ENCODE results near the gene GAGE13. TPM values are rescaled to one million over a fixed set of nuclear protein-coding genes. Genes with fewer than 3 reads are reported as not detected.
"Not testable (repeated sequence)": the region's sequence is repeated elsewhere in the genome, so short reads cannot be mapped to it uniquely, and the experiment has no call there.

GAGE13 gene, protein sequence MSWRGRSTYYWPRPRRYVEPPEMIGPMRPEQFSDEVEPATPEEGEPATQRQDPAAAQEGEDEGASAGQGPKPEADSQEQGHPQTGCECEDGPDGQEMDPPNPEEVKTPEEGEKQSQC
- total RNA-seq (not detected), polyA plus RNA-seq (not detected)

DNA sequence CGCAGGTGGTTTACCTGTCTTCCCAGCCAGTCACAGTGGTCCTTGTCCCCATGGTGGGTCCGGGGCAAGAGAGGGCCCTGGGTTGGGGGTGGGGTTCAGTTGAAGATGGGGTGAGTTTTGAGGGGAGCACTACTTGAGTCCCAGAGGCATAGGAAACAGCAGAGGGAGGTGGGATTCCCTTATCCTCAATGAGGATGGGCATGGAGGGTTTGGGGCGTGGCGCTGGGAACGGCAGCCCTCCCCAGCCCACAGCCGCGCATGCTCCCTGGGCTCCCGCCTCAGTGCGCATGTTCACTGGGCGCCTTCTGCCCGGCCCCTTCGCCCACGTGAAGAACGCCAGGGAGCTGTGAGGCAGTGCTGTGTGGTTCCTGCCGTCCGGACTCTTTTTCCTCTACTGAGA lies at the start of gene GAGE13:
Gene GAGE13 (plus strand): TSS at position 301 of the 400 bp plus-strand sequence. CDS start 1,156 bp downstream, outside the sequence.
- not testable (repeated sequence) for H3K9me3 Mint-ChIP-seq; H3K4me3 Mint-ChIP-seq; H3K27ac ChIP-seq (ENCODE audit: insufficient read depth, low read length, poor library complexity, severe bottlenecking); H3K36me3 Mint-ChIP-seq; DNase-seq; H3K4me3 ChIP-seq (ENCODE audit: low read depth, low read length); H3K36me3 ChIP-seq (ENCODE audit: control insufficient read depth, insufficient read depth, low read length); H3K27me3 ChIP-seq (ENCODE audit: control insufficient read depth, insufficient read depth, low read length); ATAC-seq (ENCODE audit: low read depth in 2 of 2); H3K4me1 Mint-ChIP-seq; H3K4me1 ChIP-seq (ENCODE audit: control insufficient read depth, insufficient read depth, low read length, poor library complexity, severe bottlenecking); H3K27ac Mint-ChIP-seq; H3K9me3 ChIP-seq (ENCODE audit: control insufficient read depth in 2 of 2, low read length in 2 of 2); H3K27me3 Mint-ChIP-seq

DNA sequence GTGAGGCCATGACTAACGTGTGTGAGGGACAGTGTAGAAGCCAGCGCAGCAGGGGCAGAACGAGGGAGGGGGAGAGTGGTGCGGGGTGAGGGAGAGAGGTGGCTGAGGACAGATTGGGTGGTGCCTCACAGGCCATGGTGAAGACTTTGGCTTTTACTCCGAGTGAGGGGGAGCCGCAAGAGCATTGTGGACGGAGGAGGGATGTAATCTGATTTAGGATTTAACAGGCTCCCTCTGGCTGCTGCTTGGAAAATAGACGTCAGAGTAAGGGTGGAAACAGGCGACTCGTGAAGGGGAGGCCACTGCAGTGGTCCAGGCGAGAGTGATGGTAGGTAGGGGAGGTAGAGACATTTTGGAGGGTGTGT lies 48.8 kb upstream of the GAGE13 start:
- DNase-seq (peak in 1 of 3 donors; percentile 42), ATAC-seq (ENCODE audit: low read depth in 2 of 2) (peak; percentile 17 to 20)
- Histone ChIP-seq H3K27ac (ENCODE audit: insufficient read depth, low read length, poor library complexity, severe bottlenecking) (peak overlapping the region; percentile 49), H3K27me3 (ENCODE audit: control insufficient read depth, insufficient read depth, low read length) (no peaks in the 10 kb centered on the region), H3K9me3 (ENCODE audit: control insufficient read depth in 2 of 2, low read length in 2 of 2) (no peaks in the 10 kb centered on the region), H3K4me1 (ENCODE audit: control insufficient read depth, insufficient read depth, low read length, poor library complexity, severe bottlenecking) (peaks cover 50% of the 10 kb centered on the region), H3K36me3 (ENCODE audit: control insufficient read depth, insufficient read depth, low read length) (no peaks in the 10 kb centered on the region), H3K4me3 (ENCODE audit: low read depth, low read length) (peak overlapping the region; percentile 19)
- peaks cover 5% of the 10 kb centered on the region for H3K36me3 Mint-ChIP-seq
- peak overlapping the region; percentile 89 to 99 (median 92) for H3K27ac Mint-ChIP-seq
- H3K4me3 Mint-ChIP-seq: peak overlapping the region in 3 of 4 donors; percentile 73
- H3K9me3 Mint-ChIP-seq: no peaks in the 10 kb centered on the region
- peaks cover 16 to 66% (median 34%) of the 10 kb centered on the region in 4 donors for H3K4me1 Mint-ChIP-seq
- H3K27me3 Mint-ChIP-seq: no peaks in the 10 kb centered on the region

DNA sequence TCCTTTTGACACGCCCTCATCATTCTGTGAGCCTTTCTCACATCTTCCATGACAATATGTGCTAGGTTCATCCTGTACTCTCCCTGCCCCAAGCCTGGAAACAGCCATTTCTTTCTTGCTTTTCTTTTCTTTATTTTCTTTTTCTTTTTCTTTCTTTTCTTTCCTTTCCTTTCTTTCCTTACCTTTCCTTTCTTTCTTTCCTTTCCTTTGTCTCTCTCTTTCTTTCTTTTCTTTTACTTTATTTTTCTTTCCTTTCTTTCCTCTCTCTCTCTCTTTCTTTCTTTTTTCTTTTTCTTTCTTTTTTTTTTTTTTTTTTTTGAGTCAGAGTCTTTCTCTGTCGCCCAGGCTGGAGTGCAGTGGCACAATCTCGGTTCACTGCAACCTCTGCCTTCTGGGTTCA lies 47.2 kb upstream of the GAGE13 start:
- Mint-ChIP-seq H3K27ac (peak overlapping the region in 1 of 3 donors; percentile 79), H3K9me3 (no peaks in the 10 kb centered on the region), H3K27me3 (no peaks in the 10 kb centered on the region), H3K4me3 (no peak overlapping the region), H3K4me1 (peaks cover 8 to 66% (median 31%) of the 10 kb centered on the region in 4 donors), H3K36me3 (peaks cover 5% of the 10 kb centered on the region)
- Histone ChIP-seq H3K4me1 (ENCODE audit: control insufficient read depth, insufficient read depth, low read length, poor library complexity, severe bottlenecking) (peaks cover 46% of the 10 kb centered on the region), H3K27ac (ENCODE audit: insufficient read depth, low read length, poor library complexity, severe bottlenecking) (peak overlapping the region; percentile 49), H3K9me3 (ENCODE audit: control insufficient read depth in 2 of 2, low read length in 2 of 2) (no peaks in the 10 kb centered on the region), H3K36me3 (ENCODE audit: control insufficient read depth, insufficient read depth, low read length) (no peaks in the 10 kb centered on the region), H3K4me3 (ENCODE audit: low read depth, low read length) (no peak overlapping the region), H3K27me3 (ENCODE audit: control insufficient read depth, insufficient read depth, low read length) (no peaks in the 10 kb centered on the region)
- DNase-seq (no peak), ATAC-seq (ENCODE audit: low read depth in 2 of 2) (no peak)

DNA sequence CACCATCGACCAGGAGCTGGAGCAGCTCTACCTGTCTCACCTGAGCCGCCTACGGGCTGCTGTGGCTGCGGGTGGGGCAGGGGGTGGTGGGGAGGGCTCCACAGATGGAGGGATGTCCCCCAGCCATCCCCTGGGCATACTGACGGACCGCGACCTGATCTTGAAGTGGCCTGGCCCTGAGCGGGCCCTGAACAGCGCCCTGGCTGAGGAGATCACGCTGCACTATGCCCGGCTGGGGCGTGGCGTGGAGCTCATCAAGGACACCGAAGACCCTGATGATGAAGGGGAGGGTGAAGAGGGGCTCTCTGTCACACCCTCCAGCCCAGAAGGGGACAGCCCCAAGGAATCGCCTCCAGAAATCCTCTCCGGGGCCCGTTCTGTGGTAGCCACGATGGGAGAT lies 45.2 kb upstream of the GAGE13 start:
- no peak for ATAC-seq (ENCODE audit: low read depth in 2 of 2)
- Mint-ChIP-seq H3K9me3 (no peaks in the 10 kb centered on the region), H3K4me3 (no peak overlapping the region), H3K36me3 (peaks cover 5% of the 10 kb centered on the region), H3K27me3 (no peaks in the 10 kb centered on the region), H3K4me1 (peaks cover 11 to 65% (median 22%) of the 10 kb centered on the region in 4 donors), H3K27ac (peak overlapping the region in 1 of 3 donors; percentile 79)
- H3K4me3 ChIP-seq (ENCODE audit: low read depth, low read length): no peak overlapping the region
- no peaks in the 10 kb centered on the region for H3K9me3 ChIP-seq (ENCODE audit: control insufficient read depth in 2 of 2, low read length in 2 of 2)
- DNase-seq: no peak
- peaks cover 38% of the 10 kb centered on the region for H3K4me1 ChIP-seq (ENCODE audit: control insufficient read depth, insufficient read depth, low read length, poor library complexity, severe bottlenecking)
- H3K27ac ChIP-seq (ENCODE audit: insufficient read depth, low read length, poor library complexity, severe bottlenecking): peak overlapping the region; percentile 14
- H3K36me3 ChIP-seq (ENCODE audit: control insufficient read depth, insufficient read depth, low read length): no peaks in the 10 kb centered on the region
- H3K27me3 ChIP-seq (ENCODE audit: control insufficient read depth, insufficient read depth, low read length): no peaks in the 10 kb centered on the region

DNA sequence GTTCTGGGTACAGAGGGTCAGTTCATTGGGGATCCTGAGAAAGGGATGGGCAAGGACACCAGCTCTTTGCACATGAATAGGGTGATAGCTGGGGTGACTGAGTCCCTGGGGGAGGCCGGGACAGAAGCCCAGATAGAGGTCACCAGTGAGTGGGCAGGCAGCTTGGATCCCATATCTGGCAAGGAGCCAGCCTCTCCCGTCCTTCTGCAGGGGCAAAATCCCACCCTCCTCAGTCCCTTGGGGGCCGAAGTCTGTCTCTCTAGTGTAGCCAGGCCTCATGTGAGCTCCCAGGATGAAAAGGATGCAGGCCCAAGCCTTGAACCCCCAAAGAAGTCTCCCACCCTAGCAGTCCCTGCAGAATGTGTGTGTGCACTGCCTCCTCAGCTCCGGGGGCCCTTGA lies 44.8 kb upstream of the GAGE13 start:
- Mint-ChIP-seq H3K9me3 (no peaks in the 10 kb centered on the region), H3K27me3 (no peaks in the 10 kb centered on the region), H3K4me3 (no peak overlapping the region), H3K4me1 (peaks cover 11 to 65% (median 21%) of the 10 kb centered on the region in 4 donors), H3K36me3 (peaks cover 5% of the 10 kb centered on the region), H3K27ac (peak overlapping the region in 1 of 3 donors; percentile 79)
- H3K27me3 ChIP-seq (ENCODE audit: control insufficient read depth, insufficient read depth, low read length): no peaks in the 10 kb centered on the region
- ATAC-seq (ENCODE audit: low read depth in 2 of 2) (no peak), DNase-seq (no peak)
- H3K27ac ChIP-seq (ENCODE audit: insufficient read depth, low read length, poor library complexity, severe bottlenecking): no peak overlapping the region
- peaks cover 36% of the 10 kb centered on the region for H3K4me1 ChIP-seq (ENCODE audit: control insufficient read depth, insufficient read depth, low read length, poor library complexity, severe bottlenecking)
- H3K9me3 ChIP-seq (ENCODE audit: control insufficient read depth in 2 of 2, low read length in 2 of 2): no peaks in the 10 kb centered on the region
- H3K4me3 ChIP-seq (ENCODE audit: low read depth, low read length): no peak overlapping the region
- H3K36me3 ChIP-seq (ENCODE audit: control insufficient read depth, insufficient read depth, low read length): no peaks in the 10 kb centered on the region

DNA sequence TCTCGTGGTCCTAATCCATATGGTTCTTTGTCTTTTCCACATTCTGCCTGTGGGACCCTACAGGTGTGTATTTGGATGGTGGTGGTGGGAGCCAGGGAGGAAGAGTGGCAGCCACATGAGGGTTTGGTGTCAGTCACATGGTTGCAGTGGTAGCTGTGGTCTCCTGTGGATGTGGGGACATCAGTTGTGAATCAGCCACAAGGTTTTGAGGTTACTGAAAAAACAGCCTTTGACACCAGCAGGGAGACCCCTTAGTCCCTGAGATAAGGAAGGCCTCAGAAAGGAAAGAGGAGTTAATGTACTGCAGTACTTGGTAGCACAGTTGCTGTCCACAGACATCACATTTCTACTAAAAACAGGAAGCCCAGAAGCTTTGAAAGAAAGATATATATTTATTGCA lies 43.7 kb upstream of the GAGE13 start:
- H3K27me3 ChIP-seq (ENCODE audit: control insufficient read depth, insufficient read depth, low read length): no peaks in the 10 kb centered on the region
- H3K27me3 Mint-ChIP-seq: no peaks in the 10 kb centered on the region
- peak overlapping the region; percentile 7 to 78 (median 54) for H3K4me3 Mint-ChIP-seq
- peaks cover 1% of the 10 kb centered on the region for H3K36me3 Mint-ChIP-seq
- no peaks in the 10 kb centered on the region for H3K9me3 ChIP-seq (ENCODE audit: control insufficient read depth in 2 of 2, low read length in 2 of 2)
- H3K27ac Mint-ChIP-seq: peak overlapping the region; percentile 35 to 81 (median 36)
- no peaks in the 10 kb centered on the region for H3K36me3 ChIP-seq (ENCODE audit: control insufficient read depth, insufficient read depth, low read length)
- peak in 1 of 2 donors; percentile 13 for ATAC-seq (ENCODE audit: low read depth in 2 of 2)
- H3K4me1 Mint-ChIP-seq: peaks cover 5 to 64% (median 19%) of the 10 kb centered on the region in 4 donors
- peak overlapping the region; percentile 19 for H3K4me3 ChIP-seq (ENCODE audit: low read depth, low read length)
- DNase-seq: peak in 1 of 3 donors; percentile 41
- peak overlapping the region; percentile 47 for H3K27ac ChIP-seq (ENCODE audit: insufficient read depth, low read length, poor library complexity, severe bottlenecking)
- peaks cover 40% of the 10 kb centered on the region for H3K4me1 ChIP-seq (ENCODE audit: control insufficient read depth, insufficient read depth, low read length, poor library complexity, severe bottlenecking)
- no peaks in the 10 kb centered on the region for H3K9me3 Mint-ChIP-seq

DNA sequence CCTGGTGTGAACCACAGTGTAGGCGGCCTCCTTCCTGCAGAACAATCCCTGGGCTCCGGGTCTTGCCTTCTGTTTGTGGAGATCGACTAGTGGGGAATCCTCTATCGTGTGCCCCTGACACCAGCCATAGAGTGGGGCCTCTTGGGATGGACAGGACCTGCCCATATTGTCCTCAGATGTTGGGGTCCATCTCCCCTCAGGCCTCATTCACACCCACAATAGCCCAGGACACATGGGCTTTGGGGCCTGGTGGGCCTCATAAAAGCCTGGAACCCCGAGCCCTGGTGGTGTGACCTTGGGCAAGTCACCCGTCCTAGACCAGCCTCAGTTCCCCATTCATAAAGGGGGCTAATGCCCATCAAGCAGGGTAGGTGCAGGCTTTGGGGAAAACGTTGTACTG lies 41.2 kb upstream of the GAGE13 start:
- no peak overlapping the region for H3K4me3 Mint-ChIP-seq

More for the DNA sequence above, 41.2 kb upstream of the GAGE13 start:
- peak overlapping the region in 2 of 3 donors; percentile 81 to 84 for H3K27ac Mint-ChIP-seq
- no peaks in the 10 kb centered on the region for H3K9me3 Mint-ChIP-seq
- H3K36me3 Mint-ChIP-seq: no peaks in the 10 kb centered on the region
- DNase-seq: no peak
- Histone ChIP-seq H3K36me3 (ENCODE audit: control insufficient read depth, insufficient read depth, low read length) (no peaks in the 10 kb centered on the region), H3K27me3 (ENCODE audit: control insufficient read depth, insufficient read depth, low read length) (no peaks in the 10 kb centered on the region), H3K27ac (ENCODE audit: insufficient read depth, low read length, poor library complexity, severe bottlenecking) (no peak overlapping the region), H3K9me3 (ENCODE audit: control insufficient read depth in 2 of 2, low read length in 2 of 2) (no peaks in the 10 kb centered on the region), H3K4me3 (ENCODE audit: low read depth, low read length) (no peak overlapping the region), H3K4me1 (ENCODE audit: control insufficient read depth, insufficient read depth, low read length, poor library complexity, severe bottlenecking) (peaks cover 32% of the 10 kb centered on the region)
- H3K27me3 Mint-ChIP-seq: no peaks in the 10 kb centered on the region
- no peak for ATAC-seq (ENCODE audit: low read depth in 2 of 2)
- peaks cover 9 to 61% (median 16%) of the 10 kb centered on the region in 4 donors for H3K4me1 Mint-ChIP-seq

All from CD4-positive, CD25-positive, alpha-beta regulatory T cell (primary cell).